Transverse colon (tissue), 4 donors: Measurements from ENCODE around the gene TUG1. TPM values are rescaled to one million over a fixed set of nuclear protein-coding genes. Genes with fewer than 3 reads are reported as not detected.

Experiments used
- DNase-seq: peaks from one replicate; pipeline ENCODE4 v3.0.0-alpha.2; 2019
- H3K27ac ChIP-seq, 4 donors: fragments of 200-600 bp; sonication (generic); 2 replicates each; pipeline ENCODE4 v1.5.1; 2016 to 2018; ENCODE audit warnings: inconsistent platforms in 4 of 4
- H3K27me3 ChIP-seq: fragments of 200-600 bp; sonication (generic); 2 replicates; pipeline ENCODE4 v1.5.1; 2017; ENCODE audit warnings: inconsistent platforms
- H3K36me3 ChIP-seq, 4 donors: fragments of 200-600 bp; sonication (generic); 2 replicates each; pipeline ENCODE4 v1.5.1; 2017 to 2019; ENCODE audit warnings: inconsistent platforms in 4 of 4
- H3K4me1 ChIP-seq, 4 donors: fragments of 200-600 bp; sonication (generic); 2 replicates each; pipeline ENCODE4 v1.5.1; 2017 to 2020; ENCODE audit warnings: inconsistent platforms in 4 of 4
- H3K4me3 ChIP-seq, 4 donors: fragments of 200-600 bp; sonication (generic); 1 replicate in 1 of 4; 2 replicates in 3 of 4; pipeline versions ENCODE4 v1.5.1 to v1.6.1; 2017 to 2019; ENCODE audit warnings: inconsistent platforms in 4 of 4
- H3K9me3 ChIP-seq, 2 donors: fragments of 200-600 bp; sonication (generic); 2 replicates each; pipeline ENCODE4 v1.5.1; 2017 to 2019; ENCODE audit warnings: inconsistent platforms in 2 of 2
- CTCF ChIP-seq, 5 experiments: fragments of 200-600 bp in 3 of 5; fragments of 450-650 bp in 2 of 5; sonication (generic) in 3 of 5; IDR thresholded peaks; 1 replicate in 2 of 5; 2 replicates in 3 of 5; pipeline ENCODE4 v1.5.1; 2016 to 2017; ENCODE audit warnings: antibody characterized with exemption in 5 of 5, inconsistent platforms in 3 of 5, mild to moderate bottlenecking in 2 of 5, moderate library complexity in 1 of 5
- EP300 ChIP-seq: sonication (generic); formaldehyde crosslinking; IDR thresholded peaks from one replicate; pipeline ENCODE4 v1.6.1; 2017; ENCODE audit warnings: antibody characterized with exemption, low read depth
- POLR2A ChIP-seq: fragments of 450-650 bp; IDR thresholded peaks from one replicate; pipeline ENCODE4 v1.6.1; 2016; ENCODE audit warnings: antibody characterized with exemption, mild to moderate bottlenecking, moderate library complexity
- POLR2AphosphoS5 ChIP-seq, 3 donors: sonication (generic); formaldehyde crosslinking; IDR thresholded peaks; one replicate each; pipeline ENCODE4 v1.6.1; 2016; ENCODE audit warnings: antibody characterized with exemption in 3 of 3
- WGBS, 2 donors: methylation state at CpG; one replicate each; pipeline ENCODE4 v1.1.5; 2018; ENCODE audit warnings: low coverage in 1 of 2; 5-methylcytosine and 5-hydroxymethylcytosine counted together
- in situ Hi-C, 4 donors: fragments of 200-750 bp; cut with MboI; loops; one replicate each; pipeline versions ENCODE4 v1.15.0 to v1.15.1; 2017; ENCODE audit warnings: low sequenced_read_pairs in 3 of 4, low pct_ligation_motif_present in 1 of 4, low pct_unique_long_range_greater_than_20kb in 1 of 4
- intact Hi-C: fragments of 100-400 bp; cut with DNase I; formaldehyde crosslinking; loops from one replicate; pipeline ENCODE4 v1.15.1; 2023; ENCODE audit warnings: low total_unique reads
- total RNA-seq, 4 donors: library from RNA; depleted of rRNA; stranded (reverse); fragments of >200 nt; gene quantifications; one replicate each; pipeline ENCODE4 v1.1.0, GENCODE V29; 2016

The TUG1 gene
- total RNA-seq, 4 donors from 2014 or later = 77.7 to 294 (median 112) TPM

- Histone ChIP-seq H3K36me3 (peaks cover 0 to 26% (median 11%) of the 10 kb centered on the region in 4 donors), H3K9me3 (no peaks in the 10 kb centered on the region), H3K4me1 (peaks cover 0 to 47% (median 22%) of the 10 kb centered on the region in 4 donors), H3K27me3 (no peaks in the 10 kb centered on the region), H3K4me3 (peak within 1 kb of the TSS; percentile 83 to 97 (median 89)), H3K27ac (peak within 1 kb of the TSS; percentile 94 to 99 (median 96))
- intact Hi-C loops = no loop called here
- whole genome bisulfite sequencing, 2 donors = 21 to 95% methylated on average over 7 to 53 of the region's 53 CpGs
- peak; percentile 75 for DNase-seq
- in situ Hi-C loops = loop anchor here in 1 of 4 donors (5.0 kb wide), 1 partner anchor 114 kb away; the partner anchor contains the start of gene SMTN
- no peak for TF ChIP-seq POLR2AphosphoS5 (IDR thresholded peaks at IDR 0.05)
- TF ChIP-seq POLR2A = no peak
- TF ChIP-seq CTCF (IDR thresholded peaks at IDR 0.05) = no peak
- no peak for TF ChIP-seq EP300
Observed at GRCh38 chr22:30968015-30968923, 796 bp upstream of the TUG1 start, which contains the start of gene MORC2. Gene MORC2, minus strand, starts transcription at chr22:30968774. Its CDS starts 885 bp downstream, at chr22:30967889.

GRCh38 chr22:30969532-30970355 is 679 bp downstream of the TUG1 start:
- in situ Hi-C loops = loop anchor here in 1 of 4 donors (5.0 kb wide), 1 partner anchor 113 kb away; the partner anchor contains the start of gene SMTN
- H3K27me3 ChIP-seq = no peaks in the 10 kb centered on the region
- peak; percentile 53 for DNase-seq
- H3K4me1 ChIP-seq = peaks cover 0 to 43% (median 21%) of the 10 kb centered on the region in 4 donors
- H3K27ac ChIP-seq = peak overlapping the region; percentile 94 to 99 (median 96)
- H3K9me3 ChIP-seq = peaks cover 5% of the 10 kb centered on the region in 2 donors
- 6 to 23% methylated on average over 8 to 30 of the region's 49 CpGs for WGBS, 2 donors
- peaks cover 0 to 37% (median 18%) of the 10 kb centered on the region in 4 donors for H3K36me3 ChIP-seq
- intact Hi-C loops = loop anchor here (5.0 kb wide), 1 partner anchor 63 kb away; no protein-coding TSS in a partner anchor
- TF ChIP-seq CTCF (IDR thresholded peaks at IDR 0.05) (peak in 1 of 5 experiments; percentile 7), EP300 (no peak)
- peak overlapping the region; percentile 83 to 97 (median 89) for H3K4me3 ChIP-seq

- H3K27me3 ChIP-seq = no peaks in the 10 kb centered on the region
- no peak for DNase-seq
- 54 to 70% methylated on average over 3 of the region's 3 CpGs for WGBS, 2 donors
- H3K4me3 ChIP-seq = peak overlapping the region; percentile 83 to 97 (median 89)
- no peak for TF ChIP-seq CTCF (IDR thresholded peaks at IDR 0.05)
- no peak for TF ChIP-seq POLR2A
- TF ChIP-seq POLR2AphosphoS5 (IDR thresholded peaks at IDR 0.05) = no peak
- TF ChIP-seq EP300 = no peak
- H3K4me1 ChIP-seq = peaks cover 0 to 42% (median 20%) of the 10 kb centered on the region in 4 donors
- H3K36me3 ChIP-seq = peaks cover 0 to 43% (median 21%) of the 10 kb centered on the region in 4 donors
- H3K27ac ChIP-seq = peak overlapping the region; percentile 94 to 99 (median 96)
- in situ Hi-C loops = no loop called here
- intact Hi-C loops = loop anchor here (5.0 kb wide), 1 partner anchor 62 kb away; no protein-coding TSS in a partner anchor
- H3K9me3 ChIP-seq = peaks cover 6 to 11% of the 10 kb centered on the region in 2 donors
Observed at GRCh38 chr22:30970356-30970746, 1.3 kb downstream of the TUG1 start.
